VCaP (cell line): ENCODE results near the gene FGF6.
"Not testable (repeated sequence)": the region's sequence is repeated elsewhere in the genome, so short reads cannot be mapped to it uniquely, and the experiment has no call there.

Experiments
- H3K27ac ChIP-seq: fragments of 450-650 bp; 2 replicates; pipeline ENCODE4 v1.5.1; 2017
- CTCF ChIP-seq: fragments of 450-650 bp; conservative IDR thresholded peaks from 2 replicates; pipeline ENCODE4 v1.5.1; 2017; ENCODE audit warnings: mild to moderate bottlenecking, moderate library complexity

The FGF6 gene

GRCh38 chr12:4417455-4417854 is 28.2 kb downstream of the FGF6 start:
- no peak overlapping the region for H3K27ac ChIP-seq
- TF ChIP-seq CTCF = no peak

DNA sequence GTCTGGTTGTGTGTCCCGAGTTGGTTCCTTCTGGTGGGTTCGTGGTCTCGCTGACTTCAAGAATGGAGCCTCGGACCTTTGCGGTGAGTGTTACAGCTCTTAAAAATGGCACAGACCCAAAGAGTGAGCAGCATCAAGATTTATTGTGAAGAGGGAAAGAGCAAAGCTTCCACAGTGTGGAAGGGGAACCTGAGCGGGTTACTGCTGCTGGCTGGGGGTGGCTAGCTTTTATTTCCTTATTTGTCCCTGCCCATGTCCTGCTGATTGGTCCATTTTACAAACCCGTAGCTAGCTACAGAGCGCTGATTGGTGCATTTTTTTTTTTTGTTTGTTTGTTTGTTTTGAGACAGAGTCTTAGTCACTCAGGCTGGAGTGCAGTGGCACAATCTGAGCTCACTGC is 29.3 kb downstream of the FGF6 start:
- H3K27ac ChIP-seq = no peak overlapping the region

GRCh38 chr12:4412465-4412864 is 33.1 kb downstream of the FGF6 start:
- no peak overlapping the region for H3K27ac ChIP-seq
- no peak for TF ChIP-seq CTCF

More for the DNA sequence above, 29.3 kb downstream of the FGF6 start:
- no peak for TF ChIP-seq CTCF

DNA sequence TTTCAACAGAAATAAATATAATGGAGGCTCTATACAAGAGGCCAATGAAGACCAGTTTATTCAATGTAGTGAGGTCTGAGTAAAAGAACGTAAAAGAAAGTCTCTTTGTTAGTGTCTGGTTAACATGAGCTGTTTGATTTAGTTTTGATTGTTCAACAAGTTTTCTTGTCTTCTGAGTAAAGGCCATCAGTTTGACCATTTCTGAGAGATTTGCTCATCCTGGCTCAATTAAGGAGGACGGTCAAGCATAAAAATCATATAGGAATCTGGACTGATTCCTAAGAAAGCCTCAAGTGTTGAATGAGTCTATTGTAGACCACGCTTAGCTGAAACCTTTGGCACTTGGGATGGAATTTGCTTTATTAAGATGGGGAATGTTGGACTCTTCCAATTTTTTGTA is 33.6 kb downstream of the FGF6 start:
- H3K27ac ChIP-seq = no peak overlapping the region
- no peak for TF ChIP-seq CTCF

GRCh38 chr12:4407136-4407535 is 38.5 kb downstream of the FGF6 start:
- H3K27ac ChIP-seq = no peak overlapping the region
- TF ChIP-seq CTCF = no peak

GRCh38 chr12:4404877-4405637 is 40.6 kb downstream of the FGF6 start:
- H3K27ac ChIP-seq = not testable (repeated sequence)

- H3K27ac ChIP-seq = no peak overlapping the region
- TF ChIP-seq CTCF = no peak
These were observed 42.6 kb downstream of the FGF6 start for GRCh38 chr12:4402996-4403395.

DNA sequence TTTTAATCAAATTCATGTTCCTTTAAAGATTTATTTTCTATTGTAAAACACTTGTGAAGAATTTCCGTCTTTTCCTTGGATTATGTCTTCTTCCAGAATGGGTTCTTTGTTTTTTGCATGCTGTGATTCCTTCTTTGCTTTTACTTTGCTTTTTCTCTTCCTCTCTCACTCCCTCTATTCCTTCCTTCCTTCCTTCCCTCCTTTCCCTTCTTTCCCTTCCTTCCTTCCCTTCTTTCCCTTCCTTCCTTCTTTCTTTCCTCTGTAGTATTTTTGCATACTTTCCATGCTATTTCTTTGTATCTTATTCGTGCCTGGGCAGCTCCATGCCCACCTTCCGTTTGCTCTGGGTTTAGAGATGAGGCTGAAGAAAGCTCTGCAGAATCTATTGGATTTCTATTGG is 44.5 kb downstream of the FGF6 start:
- no peak for TF ChIP-seq CTCF

More for the DNA sequence above, 44.5 kb downstream of the FGF6 start:
- no peak overlapping the region for H3K27ac ChIP-seq
